PC-9 (cell line): ENCODE results near the gene POT1. TPM values are rescaled to one million over a fixed set of nuclear protein-coding genes. Genes with fewer than 3 reads are reported as not detected.

Experiments used
- BruUV-seq: library from RNA; stranded (reverse); fragments of 400-500 nt; replicated peaks from 2 replicates; lab custom pipeline; 2021; lab: Mats Ljungman, UMichigan
- CTCF ChIA-PET: fragments of 300-600 bp; sonication (Branson Sonifier 250); formaldehyde crosslinking; loops from one replicate; lab custom pipeline; 2022; ENCODE audit warnings: antibody characterized with exemption; lab: Charles Lee
- POLR2A ChIA-PET: fragments of 300-600 bp; sonication (Branson Sonifier 250); formaldehyde crosslinking; loops from one replicate; lab custom pipeline; 2022; ENCODE audit warnings: antibody characterized with exemption; ENCODE audit not compliant: unreplicated experiment; lab: Charles Lee
- DNase-seq, 2 experiments: peaks; one replicate each; pipeline versions ENCODE4 v3.0.0 to v3.0.0-alpha.2; 2015 to 2022; ENCODE audit warnings: mixed read lengths in 1 of 2
- H2AFZ ChIP-seq: fragments of 200-600 bp; sonication (generic); 2 replicates; pipeline ENCODE4 v1.8.1; 2017; ENCODE audit warnings: antibody characterized with exemption
- H3F3A ChIP-seq: fragments of 200-600 bp; sonication (generic); 2 replicates; pipeline ENCODE4 v1.8.1; 2017; ENCODE audit warnings: antibody characterized with exemption, mild to moderate bottlenecking, low read depth; ENCODE audit not compliant: insufficient read depth
- H3K27ac ChIP-seq: fragments of 200-600 bp; sonication (generic); 2 replicates; pipeline ENCODE4 v1.6.1; 2016; ENCODE audit warnings: mixed run types
- H3K27me3 ChIP-seq: fragments of 200-600 bp; sonication (generic); 2 replicates; pipeline ENCODE4 v1.6.1; 2016; ENCODE audit warnings: low read depth, mixed run types; ENCODE audit not compliant: insufficient read depth
- H3K36me3 ChIP-seq: fragments of 200-600 bp; sonication (generic); 2 replicates; pipeline ENCODE4 v1.6.1; 2016; ENCODE audit warnings: low read depth, mixed run types
- H3K4me1 ChIP-seq: fragments of 200-600 bp; sonication (generic); replicated peaks from 2 replicates; pipeline ENCODE4 v1.6.1; 2016; ENCODE audit warnings: mixed run types; ENCODE audit not compliant: insufficient read depth
- H3K4me2 ChIP-seq: fragments of 200-600 bp; sonication (generic); 2 replicates; pipeline ENCODE4 v1.6.1; 2017; ENCODE audit warnings: mixed run types
- H3K4me3 ChIP-seq: fragments of 200-600 bp; sonication (generic); 2 replicates; pipeline ENCODE4 v1.6.1; 2016; ENCODE audit warnings: mixed run types
- H3K79me2 ChIP-seq: fragments of 200-600 bp; sonication (generic); 2 replicates; pipeline ENCODE4 v1.6.1; 2017; ENCODE audit warnings: low read depth, mixed run types
- H3K9me2 ChIP-seq: fragments of 200-600 bp; sonication (generic); 2 replicates; pipeline ENCODE4 v1.8.1; 2017; ENCODE audit warnings: mild to moderate bottlenecking; ENCODE audit not compliant: insufficient read depth
- H3K9me3 ChIP-seq: fragments of 200-600 bp; sonication (generic); 2 replicates; pipeline ENCODE4 v1.8.1; 2016; ENCODE audit warnings: low read depth; ENCODE audit not compliant: insufficient read depth
- H4K20me1 ChIP-seq: fragments of 200-600 bp; sonication (generic); 2 replicates; pipeline ENCODE4 v1.8.1; 2017; ENCODE audit not compliant: insufficient read depth
- EZH2 ChIP-seq: fragments of 200-600 bp; sonication (generic); IDR thresholded peaks from 2 replicates; pipeline ENCODE4 v1.8.0; 2017; ENCODE audit warnings: antibody characterized with exemption, low read depth
- intact Hi-C: fragments of 100-400 bp; cut with micrococcal nuclease; formaldehyde crosslinking; loops from one replicate; pipeline ENCODE4 v1.10.0; 2022; ENCODE audit not compliant: unreplicated experiment
- total RNA-seq: library from RNA; stranded (reverse); gene quantifications from 2 replicates; pipeline ENCODE4 v1.2.3, GENCODE V29; 2021
- TF ChIP-seq, protein P1 (sequence below): fragments of 200-600 bp; sonication (generic); conservative IDR thresholded peaks from 2 replicates; pipeline ENCODE4 v1.6.1; 2017; ENCODE audit warnings: mixed run types, antibody characterized with exemption, mild to moderate bottlenecking, moderate library complexity

Gene POT1
- total RNA-seq, 1 experiment from 2014 or later, result 46.9 TPM

DNA sequence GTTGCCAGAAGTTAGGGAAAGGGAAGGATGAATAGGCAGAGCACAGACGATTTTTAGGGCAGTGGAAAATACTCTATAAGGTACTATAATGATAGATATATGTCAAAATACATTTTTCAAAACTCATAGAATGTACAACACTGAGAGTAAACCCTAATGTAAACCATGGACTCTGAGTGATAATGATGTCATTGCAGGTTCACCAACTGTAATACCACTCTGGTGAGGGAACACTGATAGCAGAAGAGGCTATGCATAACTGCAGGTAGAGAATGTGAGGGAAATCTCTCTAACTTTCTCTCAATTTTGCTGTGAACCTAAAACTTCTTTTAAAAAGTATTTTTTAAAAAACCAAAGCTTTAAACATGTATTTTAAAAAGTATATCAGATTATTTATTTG, 22.1 kb downstream of the POT1 start:
- Histone ChIP-seq H3K79me2 (peaks cover 4% of the 10 kb centered on the region; the same call in 1 of the 2 replicates), H3K4me3 (no peak overlapping the region), H2AFZ (no peak overlapping the region), H3K4me2 (no peak overlapping the region), H3K9me2 (no peaks in the 10 kb centered on the region), H3K36me3 (no peaks in the 10 kb centered on the region), H3K4me1 (no peaks in the 10 kb centered on the region), H3F3A (no peaks in the 10 kb centered on the region), H3K9me3 (no peaks in the 10 kb centered on the region), H4K20me1 (no peaks in the 10 kb centered on the region), H3K27ac (no peak overlapping the region), H3K27me3 (no peaks in the 10 kb centered on the region)
- no peak for TF ChIP-seq EZH2
- TF ChIP-seq, protein P1, sequence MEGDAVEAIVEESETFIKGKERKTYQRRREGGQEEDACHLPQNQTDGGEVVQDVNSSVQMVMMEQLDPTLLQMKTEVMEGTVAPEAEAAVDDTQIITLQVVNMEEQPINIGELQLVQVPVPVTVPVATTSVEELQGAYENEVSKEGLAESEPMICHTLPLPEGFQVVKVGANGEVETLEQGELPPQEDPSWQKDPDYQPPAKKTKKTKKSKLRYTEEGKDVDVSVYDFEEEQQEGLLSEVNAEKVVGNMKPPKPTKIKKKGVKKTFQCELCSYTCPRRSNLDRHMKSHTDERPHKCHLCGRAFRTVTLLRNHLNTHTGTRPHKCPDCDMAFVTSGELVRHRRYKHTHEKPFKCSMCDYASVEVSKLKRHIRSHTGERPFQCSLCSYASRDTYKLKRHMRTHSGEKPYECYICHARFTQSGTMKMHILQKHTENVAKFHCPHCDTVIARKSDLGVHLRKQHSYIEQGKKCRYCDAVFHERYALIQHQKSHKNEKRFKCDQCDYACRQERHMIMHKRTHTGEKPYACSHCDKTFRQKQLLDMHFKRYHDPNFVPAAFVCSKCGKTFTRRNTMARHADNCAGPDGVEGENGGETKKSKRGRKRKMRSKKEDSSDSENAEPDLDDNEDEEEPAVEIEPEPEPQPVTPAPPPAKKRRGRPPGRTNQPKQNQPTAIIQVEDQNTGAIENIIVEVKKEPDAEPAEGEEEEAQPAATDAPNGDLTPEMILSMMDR, result no peak
- ChIA-PET CTCF (no interaction called here), POLR2A (no interaction called here)
- DNase-seq, result no peak
- no TSS peak for BruUV-seq
- intact Hi-C loops, result no loop called here

DNA sequence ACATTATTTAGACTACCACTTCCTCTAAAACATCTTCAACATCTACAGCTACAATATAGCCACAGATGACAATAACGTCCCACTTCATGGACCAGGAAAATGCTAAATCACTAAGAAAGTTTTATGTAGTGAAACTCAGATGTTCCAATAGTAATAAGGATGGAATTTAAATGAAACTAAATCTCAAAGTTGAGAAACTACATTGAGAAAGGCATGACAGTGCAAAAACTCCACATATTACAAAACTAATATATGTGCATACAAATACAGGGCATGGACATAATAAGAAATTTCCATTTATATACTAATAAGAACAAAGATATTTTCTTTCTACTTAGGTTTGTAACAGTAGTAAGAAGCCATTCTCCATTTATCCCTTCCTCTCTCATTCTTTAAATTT, 31.1 kb downstream of the POT1 start:
- Histone ChIP-seq H3K79me2 (no peaks in the 10 kb centered on the region), H3K9me2 (no peaks in the 10 kb centered on the region), H3K4me2 (no peak overlapping the region), H3K4me3 (no peak overlapping the region), H3F3A (no peaks in the 10 kb centered on the region), H3K9me3 (no peaks in the 10 kb centered on the region), H3K27ac (no peak overlapping the region), H3K27me3 (no peaks in the 10 kb centered on the region), H3K4me1 (no peaks in the 10 kb centered on the region), H2AFZ (no peak overlapping the region), H3K36me3 (no peaks in the 10 kb centered on the region), H4K20me1 (no peaks in the 10 kb centered on the region)
- no peak for DNase-seq
- POLR2A ChIA-PET, result no interaction called here
- CTCF ChIA-PET, result interaction anchor here (0.5 kb wide), 1 partner anchor 1252 kb away, joined by 5 read pairs; no protein-coding TSS in a partner anchor
- intact Hi-C loops, result no loop called here
- TF ChIP-seq, protein P1, result no peak
- TF ChIP-seq EZH2, result no peak
- no TSS peak for BruUV-seq

DNA sequence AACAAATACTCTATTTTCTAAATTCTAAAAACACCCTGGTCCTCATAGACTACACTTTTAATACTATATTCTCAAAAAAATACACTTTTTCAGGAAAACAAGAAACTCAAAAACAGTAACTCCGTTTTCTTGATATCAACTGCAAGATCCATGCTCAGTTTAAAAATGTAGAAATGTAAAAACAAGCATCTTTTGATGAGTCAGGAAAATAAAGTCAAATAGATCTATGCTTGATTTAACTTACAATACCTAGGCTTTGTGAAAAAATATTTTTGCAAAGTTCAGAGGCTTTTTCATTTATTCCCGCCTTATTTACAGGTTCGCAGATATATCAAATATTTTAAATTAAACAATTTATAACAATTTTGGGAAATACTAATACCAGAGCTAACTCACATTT, 33.6 kb downstream of the POT1 start:
- DNase-seq, result no peak
- Histone ChIP-seq H2AFZ (no peak overlapping the region), H3K4me3 (no peak overlapping the region), H3K27ac (no peak overlapping the region), H3K4me1 (no peaks in the 10 kb centered on the region), H3K9me3 (no peaks in the 10 kb centered on the region), H3K4me2 (no peak overlapping the region), H3K36me3 (no peaks in the 10 kb centered on the region), H3F3A (no peaks in the 10 kb centered on the region), H3K79me2 (no peaks in the 10 kb centered on the region), H3K27me3 (no peaks in the 10 kb centered on the region), H3K9me2 (no peaks in the 10 kb centered on the region), H4K20me1 (no peaks in the 10 kb centered on the region)
- intact Hi-C loops, result no loop called here
- ChIA-PET POLR2A (no interaction called here), CTCF (no interaction called here)
- no TSS peak for BruUV-seq
- TF ChIP-seq, protein P1, result no peak
- TF ChIP-seq EZH2, result no peak
